IMR-90 (cell line): Measurements from ENCODE around the gene MAPKAP1.

Experiments
- BHLHE40 ChIP-seq: fragments of 150-350 bp; IDR thresholded peaks from 2 replicates; pipeline ENCODE4 v1.6.1; 2016; ENCODE audit warnings: mild to moderate bottlenecking, low read depth, low read length
- CEBPB ChIP-seq: IDR thresholded peaks from 2 replicates; pipeline ENCODE4 v1.6.1; 2012; ENCODE audit warnings: low read depth, low read length, improper control_type of control experiment
- CHD1 ChIP-seq: IDR thresholded peaks from 2 replicates; pipeline ENCODE4 v1.6.1; 2012; ENCODE audit warnings: low read depth, low read length, improper control_type of control experiment
- FOS ChIP-seq: fragments of 150-350 bp; IDR thresholded peaks from 2 replicates; pipeline ENCODE4 v1.6.1; 2016; ENCODE audit warnings: low read depth, low read length
- MAFK ChIP-seq: IDR thresholded peaks from 2 replicates; pipeline ENCODE4 v1.6.1; 2012; ENCODE audit warnings: low read depth, low read length, improper control_type of control experiment
- MAZ ChIP-seq: IDR thresholded peaks from 2 replicates; pipeline ENCODE4 v1.6.1; 2012; ENCODE audit warnings: low read depth, mild to moderate bottlenecking, low read length, improper control_type of control experiment, moderate library complexity, borderline replicate concordance
- NFE2L2 ChIP-seq: fragments of 150-350 bp; IDR thresholded peaks from 2 replicates; pipeline ENCODE4 v1.6.1; 2016; ENCODE audit warnings: low read depth, mild to moderate bottlenecking, low read length
- POLR2A ChIP-seq: IDR thresholded peaks from 2 replicates; pipeline ENCODE4 v1.6.1; 2012; ENCODE audit warnings: mild to moderate bottlenecking, low read depth, low read length
- RAD21 ChIP-seq: IDR thresholded peaks from 2 replicates; pipeline ENCODE4 v1.6.1; 2012; ENCODE audit warnings: low read length, improper control_type of control experiment
- RCOR1 ChIP-seq: IDR thresholded peaks from 2 replicates; pipeline ENCODE4 v1.6.1; 2012; ENCODE audit warnings: mild to moderate bottlenecking, low read length, improper control_type of control experiment; ENCODE audit not compliant: insufficient replicate concordance
- SMC3 ChIP-seq: fragments of 150-350 bp; IDR thresholded peaks from 2 replicates; pipeline ENCODE4 v1.6.1; 2016; ENCODE audit warnings: low read depth, mild to moderate bottlenecking, antibody characterized with exemption, low read length, moderate library complexity
- TF ChIP-seq, protein P1 (sequence below): conservative IDR thresholded peaks from 2 replicates; pipeline ENCODE4 v1.5.1; 2012; ENCODE audit warnings: mild to moderate bottlenecking, low read depth, low read length, improper control_type of control experiment
- TF ChIP-seq, protein P2 (sequence below): fragments of 150-350 bp; IDR thresholded peaks from 2 replicates; pipeline ENCODE4 v1.6.1; 2016; ENCODE audit warnings: low read depth, mild to moderate bottlenecking, low read length, moderate library complexity, borderline replicate concordance

DNA sequence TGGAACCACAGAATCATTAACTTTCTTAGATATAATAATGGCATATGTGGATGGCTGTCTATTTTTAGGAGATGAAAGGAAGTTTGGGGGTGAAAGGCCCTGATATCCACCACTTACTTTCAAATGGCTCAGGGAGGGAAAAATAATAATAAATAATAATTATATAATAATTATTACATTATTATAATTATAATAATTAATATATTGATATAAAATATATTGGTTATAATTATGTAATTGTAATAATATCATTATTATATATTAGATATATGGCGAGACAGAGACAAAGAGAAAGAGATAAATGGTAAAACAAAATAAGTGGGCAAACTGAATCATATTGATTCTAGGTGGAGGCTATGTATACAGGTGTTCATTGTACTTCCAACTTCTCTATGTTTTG, 308.8 kb downstream of the MAPKAP1 start:
- no peak for TF ChIP-seq POLR2A
- TF ChIP-seq, protein P1, sequence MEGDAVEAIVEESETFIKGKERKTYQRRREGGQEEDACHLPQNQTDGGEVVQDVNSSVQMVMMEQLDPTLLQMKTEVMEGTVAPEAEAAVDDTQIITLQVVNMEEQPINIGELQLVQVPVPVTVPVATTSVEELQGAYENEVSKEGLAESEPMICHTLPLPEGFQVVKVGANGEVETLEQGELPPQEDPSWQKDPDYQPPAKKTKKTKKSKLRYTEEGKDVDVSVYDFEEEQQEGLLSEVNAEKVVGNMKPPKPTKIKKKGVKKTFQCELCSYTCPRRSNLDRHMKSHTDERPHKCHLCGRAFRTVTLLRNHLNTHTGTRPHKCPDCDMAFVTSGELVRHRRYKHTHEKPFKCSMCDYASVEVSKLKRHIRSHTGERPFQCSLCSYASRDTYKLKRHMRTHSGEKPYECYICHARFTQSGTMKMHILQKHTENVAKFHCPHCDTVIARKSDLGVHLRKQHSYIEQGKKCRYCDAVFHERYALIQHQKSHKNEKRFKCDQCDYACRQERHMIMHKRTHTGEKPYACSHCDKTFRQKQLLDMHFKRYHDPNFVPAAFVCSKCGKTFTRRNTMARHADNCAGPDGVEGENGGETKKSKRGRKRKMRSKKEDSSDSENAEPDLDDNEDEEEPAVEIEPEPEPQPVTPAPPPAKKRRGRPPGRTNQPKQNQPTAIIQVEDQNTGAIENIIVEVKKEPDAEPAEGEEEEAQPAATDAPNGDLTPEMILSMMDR = no peak
- TF ChIP-seq SMC3 = no peak
- no peak for TF ChIP-seq FOS
- no peak for TF ChIP-seq NFE2L2
- TF ChIP-seq CEBPB = no peak
- no peak for TF ChIP-seq BHLHE40
- TF ChIP-seq, protein P2, sequence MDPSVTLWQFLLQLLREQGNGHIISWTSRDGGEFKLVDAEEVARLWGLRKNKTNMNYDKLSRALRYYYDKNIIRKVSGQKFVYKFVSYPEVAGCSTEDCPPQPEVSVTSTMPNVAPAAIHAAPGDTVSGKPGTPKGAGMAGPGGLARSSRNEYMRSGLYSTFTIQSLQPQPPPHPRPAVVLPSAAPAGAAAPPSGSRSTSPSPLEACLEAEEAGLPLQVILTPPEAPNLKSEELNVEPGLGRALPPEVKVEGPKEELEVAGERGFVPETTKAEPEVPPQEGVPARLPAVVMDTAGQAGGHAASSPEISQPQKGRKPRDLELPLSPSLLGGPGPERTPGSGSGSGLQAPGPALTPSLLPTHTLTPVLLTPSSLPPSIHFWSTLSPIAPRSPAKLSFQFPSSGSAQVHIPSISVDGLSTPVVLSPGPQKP = no peak
- TF ChIP-seq CHD1 = no peak
- TF ChIP-seq MAZ = no peak
- no peak for TF ChIP-seq MAFK
- no peak for TF ChIP-seq RCOR1
- TF ChIP-seq RAD21 = no peak
